Sigmoid colon (tissue), 7 donors: ENCODE results near the gene TFF1. TPM values are rescaled to one million over a fixed set of nuclear protein-coding genes. Genes with fewer than 3 reads are reported as not detected.

Experiments used
- DNase-seq: peaks from one replicate; pipeline ENCODE4 v3.0.0-alpha.2; 2019
- H3K27ac ChIP-seq, 4 donors: fragments of 200-600 bp; sonication (generic); one replicate each; pipeline ENCODE4 v1.5.1; 2016 to 2019; ENCODE audit warnings: mild to moderate bottlenecking in 1 of 4
- H3K27me3 ChIP-seq, 3 donors: fragments of 200-600 bp; sonication (generic); one replicate each; pipeline ENCODE4 v1.5.1; 2019; ENCODE audit warnings: mild to moderate bottlenecking in 1 of 3
- H3K36me3 ChIP-seq, 4 donors: fragments of 200-600 bp; sonication (generic); one replicate each; pipeline ENCODE4 v1.5.1; 2016 to 2019
- H3K4me1 ChIP-seq, 4 donors: fragments of 200-600 bp; sonication (generic); one replicate each; pipeline ENCODE4 v1.5.1; 2017 to 2019
- H3K4me3 ChIP-seq, 4 donors: fragments of 200-600 bp; sonication (generic); one replicate each; pipeline ENCODE4 v1.5.1; 2017 to 2019; ENCODE audit warnings: mild to moderate bottlenecking in 2 of 4, moderate library complexity in 1 of 4
- H3K9me3 ChIP-seq, 4 donors: fragments of 200-600 bp in 3 of 4; sonication (generic) in 3 of 4; one replicate each; pipeline versions ENCODE4 v1.5.1 to v1.6.1; 2013 to 2019
- CTCF ChIP-seq, 4 experiments: fragments of 450-650 bp in 3 of 4; fragments of 200-600 bp in 1 of 4; IDR thresholded peaks; one replicate each; pipeline ENCODE4 v1.5.1; 2016 to 2019; ENCODE audit warnings: antibody characterized with exemption in 4 of 4, mild to moderate bottlenecking in 3 of 4, moderate library complexity in 2 of 4
- EP300 ChIP-seq, 4 donors: sonication (generic); formaldehyde crosslinking; IDR thresholded peaks; one replicate each; pipeline ENCODE4 v1.6.1; 2017; ENCODE audit warnings: antibody characterized with exemption in 4 of 4
- POLR2A ChIP-seq, 2 donors: fragments of 450-650 bp; IDR thresholded peaks; one replicate each; pipeline ENCODE4 v1.6.1; 2016; ENCODE audit warnings: antibody characterized with exemption in 2 of 2, mild to moderate bottlenecking in 2 of 2, moderate library complexity in 2 of 2
- POLR2AphosphoS5 ChIP-seq, 4 donors: sonication (generic); formaldehyde crosslinking; IDR thresholded peaks; one replicate each; pipeline ENCODE4 v1.6.1; 2017; ENCODE audit warnings: antibody characterized with exemption in 4 of 4
- WGBS, 2 donors: extraction: QIAGEN DNeasy Blood & Tissue Kit; methylation state at CpG; one replicate each; pipeline ENCODE4 v1.1.7; 2013; 5-methylcytosine and 5-hydroxymethylcytosine counted together
- intact Hi-C: fragments of 100-400 bp; cut with DNase I; formaldehyde crosslinking; loops from one replicate; pipeline ENCODE4 v1.15.1; 2023
- polyA plus RNA-seq, 3 donors: library from polyadenylated mRNA; stranded (reverse); fragments of 200-250 nt; gene quantifications; one replicate each; pipeline ENCODE4 v1.2.3, GENCODE V29; 2013
- total RNA-seq, 4 donors: library from RNA; depleted of rRNA; stranded (reverse); fragments of >200 nt; gene quantifications; one replicate each; pipeline ENCODE4 v1.1.0, GENCODE V29; 2016
- donor health status: healthy with polysubstance abuse.
- donor health status: Bipolar disorder and iron deficiency.
- donor health status: healthy.

Gene TFF1
- total and polyA plus RNA-seq, 7 donors: 1.1 to 706 (median 454) TPM; not detected in 3

- intact Hi-C loops: no loop called here
- Histone ChIP-seq H3K36me3 (no peaks in the 10 kb centered on the region), H3K27ac (no peak overlapping the region), H3K4me1 (no peaks in the 10 kb centered on the region), H3K9me3 (peaks cover 0 to 10% (median 3%) of the 10 kb centered on the region in 4 donors), H3K4me3 (no peak overlapping the region), H3K27me3 (peaks cover 0 to 48% (median 15%) of the 10 kb centered on the region in 3 donors)
- no peak for DNase-seq
- no peak for TF ChIP-seq POLR2AphosphoS5 (IDR thresholded peaks at IDR 0.05)
- no peak for TF ChIP-seq CTCF (IDR thresholded peaks at IDR 0.05)
- TF ChIP-seq POLR2A (IDR thresholded peaks at IDR 0.05): no peak
- TF ChIP-seq EP300 (IDR thresholded peaks at IDR 0.05): no peak
- WGBS, 2 donors: 47 to 70% methylated on average over 7 of the region's 7 CpGs
These were observed 5.0 kb downstream of the TFF1 start for GRCh38 chr21:42361286-42361685.

GRCh38 chr21:42360317-42360716 lies 6.0 kb downstream of the TFF1 start:
- H3K36me3 ChIP-seq: no peaks in the 10 kb centered on the region
- DNase-seq: no peak
- no peak overlapping the region for H3K4me3 ChIP-seq
- peaks cover 0 to 40% (median 15%) of the 10 kb centered on the region in 3 donors for H3K27me3 ChIP-seq
- no peak overlapping the region for H3K27ac ChIP-seq
- intact Hi-C loops: no loop called here
- TF ChIP-seq POLR2AphosphoS5 (IDR thresholded peaks at IDR 0.05): no peak
- no peak for TF ChIP-seq EP300 (IDR thresholded peaks at IDR 0.05)
- no peak for TF ChIP-seq POLR2A (IDR thresholded peaks at IDR 0.05)
- TF ChIP-seq CTCF (IDR thresholded peaks at IDR 0.05): no peak
- H3K4me1 ChIP-seq: no peaks in the 10 kb centered on the region
- WGBS, 2 donors: 82 to 87% methylated on average over 2 of the region's 2 CpGs
- peaks cover 0 to 10% (median 3%) of the 10 kb centered on the region in 4 donors for H3K9me3 ChIP-seq

- intact Hi-C loops: no loop called here
- TF ChIP-seq POLR2A (IDR thresholded peaks at IDR 0.05): no peak
- TF ChIP-seq CTCF (IDR thresholded peaks at IDR 0.05): no peak
- no peak for TF ChIP-seq EP300 (IDR thresholded peaks at IDR 0.05)
- TF ChIP-seq POLR2AphosphoS5 (IDR thresholded peaks at IDR 0.05): no peak
- DNase-seq: no peak
- H3K4me3 ChIP-seq: no peak overlapping the region
- peaks cover 0 to 27% (median 15%) of the 10 kb centered on the region in 3 donors for H3K27me3 ChIP-seq
- WGBS, 2 donors: 87 to 90% methylated on average over 13 of the region's 13 CpGs
- peaks cover 0 to 13% (median 3%) of the 10 kb centered on the region in 4 donors for H3K9me3 ChIP-seq
- H3K27ac ChIP-seq: no peak overlapping the region
- no peaks in the 10 kb centered on the region for H3K36me3 ChIP-seq
- no peaks in the 10 kb centered on the region for H3K4me1 ChIP-seq
These were observed 7.4 kb downstream of the TFF1 start for GRCh38 chr21:42358937-42359336.

- WGBS, 2 donors: 95% methylated on average over 12 of the region's 12 CpGs
- no peak overlapping the region for H3K4me3 ChIP-seq
- peaks cover 0 to 21% (median 15%) of the 10 kb centered on the region in 3 donors for H3K27me3 ChIP-seq
- intact Hi-C loops: no loop called here
- H3K27ac ChIP-seq: no peak overlapping the region
- no peaks in the 10 kb centered on the region for H3K4me1 ChIP-seq
- TF ChIP-seq CTCF (IDR thresholded peaks at IDR 0.05): no peak
- no peak for DNase-seq
- no peaks in the 10 kb centered on the region for H3K36me3 ChIP-seq
- H3K9me3 ChIP-seq: peaks cover 0 to 13% (median 3%) of the 10 kb centered on the region in 4 donors
These were observed 8.1 kb downstream of the TFF1 start for GRCh38 chr21:42358261-42358660.

- WGBS, 2 donors: 38 to 61% methylated on average over 3 of the region's 3 CpGs
- TF ChIP-seq POLR2AphosphoS5 (IDR thresholded peaks at IDR 0.05) (no peak), EP300 (IDR thresholded peaks at IDR 0.05) (no peak), CTCF (IDR thresholded peaks at IDR 0.05) (no peak), POLR2A (IDR thresholded peaks at IDR 0.05) (no peak)
- DNase-seq: no peak
- no peaks in the 10 kb centered on the region for H3K4me1 ChIP-seq
- no peaks in the 10 kb centered on the region for H3K36me3 ChIP-seq
- no peak overlapping the region for H3K4me3 ChIP-seq
- H3K27me3 ChIP-seq: peaks cover 0 to 15% (median 15%) of the 10 kb centered on the region in 3 donors
- intact Hi-C loops: no loop called here
- no peak overlapping the region for H3K27ac ChIP-seq
- peaks cover 0 to 13% (median 3%) of the 10 kb centered on the region in 4 donors for H3K9me3 ChIP-seq
These were observed 9.0 kb downstream of the TFF1 start for GRCh38 chr21:42357307-42357706.
